Chondrocyte (in vitro differentiated cells): ENCODE measurements around the gene ENTPD3. TPM values are rescaled to one million over a fixed set of nuclear protein-coding genes. Genes with fewer than 3 reads are reported as not detected.

ENCODE experiments used
- DNase-seq: peaks from one replicate; pipeline ENCODE4 v3.0.0; 2021; ENCODE audit warnings: mixed read lengths, low spot score
- H3K27ac Mint-ChIP-seq: one replicate; pipeline ENCODE4 v1.8.0; 2021; ENCODE audit warnings: mild to moderate bottlenecking, moderate library complexity, mixed read lengths; ENCODE audit not compliant: unreplicated experiment
- H3K27me3 Mint-ChIP-seq: 2 replicates; pipeline ENCODE4 v1.8.0; 2021; ENCODE audit warnings: low read depth, mixed read lengths
- H3K36me3 Mint-ChIP-seq: 2 replicates; pipeline ENCODE4 v1.8.0; 2021; ENCODE audit warnings: low read depth, mixed read lengths
- H3K4me1 Mint-ChIP-seq: 2 replicates; pipeline ENCODE4 v1.8.0; 2021; ENCODE audit warnings: low read depth, mild to moderate bottlenecking, mixed read lengths
- H3K4me3 Mint-ChIP-seq: one replicate; pipeline ENCODE4 v1.8.0; 2021; ENCODE audit warnings: mild to moderate bottlenecking, moderate library complexity, mixed read lengths; ENCODE audit not compliant: unreplicated experiment
- H3K9me3 Mint-ChIP-seq: 2 replicates; pipeline ENCODE4 v1.8.0; 2021; ENCODE audit warnings: low read depth, mixed read lengths
- total RNA-seq: library from RNA; stranded (reverse); gene quantifications from 3 replicates; pipeline ENCODE4 v1.2.1, GENCODE V29; 2021
- TF ChIP-seq, protein P1 (sequence below): fragments of 200-600 bp; sonication (generic); IDR thresholded peaks from 2 replicates; pipeline ENCODE4 v1.5.0; 2021; ENCODE audit warnings: antibody characterized with exemption, mild to moderate bottlenecking, moderate library complexity

The ENTPD3 gene
- total RNA-seq, 1 donor from 2014 or later = 0.15 TPM

DNA sequence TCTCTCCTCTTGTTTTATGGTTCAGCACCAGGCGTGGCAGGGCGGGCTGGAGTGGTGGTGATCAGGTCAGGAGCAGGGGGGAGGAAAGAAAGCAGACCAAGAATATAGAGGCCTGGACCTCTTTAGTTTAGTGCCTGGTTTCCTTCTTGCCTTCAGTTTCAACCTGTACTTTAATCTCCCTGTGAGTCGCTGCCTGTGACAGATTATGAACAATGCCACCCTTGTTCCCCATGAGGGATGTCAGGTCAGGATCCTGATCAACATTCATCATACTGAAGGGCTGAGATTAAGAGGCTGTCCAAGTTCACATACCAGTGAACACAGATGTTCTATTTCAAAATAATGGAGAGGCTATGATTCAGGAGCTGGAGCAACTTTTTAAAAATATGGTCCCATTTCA lies 11.4 kb downstream of the ENTPD3 start:
- TF ChIP-seq, protein P1, sequence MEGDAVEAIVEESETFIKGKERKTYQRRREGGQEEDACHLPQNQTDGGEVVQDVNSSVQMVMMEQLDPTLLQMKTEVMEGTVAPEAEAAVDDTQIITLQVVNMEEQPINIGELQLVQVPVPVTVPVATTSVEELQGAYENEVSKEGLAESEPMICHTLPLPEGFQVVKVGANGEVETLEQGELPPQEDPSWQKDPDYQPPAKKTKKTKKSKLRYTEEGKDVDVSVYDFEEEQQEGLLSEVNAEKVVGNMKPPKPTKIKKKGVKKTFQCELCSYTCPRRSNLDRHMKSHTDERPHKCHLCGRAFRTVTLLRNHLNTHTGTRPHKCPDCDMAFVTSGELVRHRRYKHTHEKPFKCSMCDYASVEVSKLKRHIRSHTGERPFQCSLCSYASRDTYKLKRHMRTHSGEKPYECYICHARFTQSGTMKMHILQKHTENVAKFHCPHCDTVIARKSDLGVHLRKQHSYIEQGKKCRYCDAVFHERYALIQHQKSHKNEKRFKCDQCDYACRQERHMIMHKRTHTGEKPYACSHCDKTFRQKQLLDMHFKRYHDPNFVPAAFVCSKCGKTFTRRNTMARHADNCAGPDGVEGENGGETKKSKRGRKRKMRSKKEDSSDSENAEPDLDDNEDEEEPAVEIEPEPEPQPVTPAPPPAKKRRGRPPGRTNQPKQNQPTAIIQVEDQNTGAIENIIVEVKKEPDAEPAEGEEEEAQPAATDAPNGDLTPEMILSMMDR = no peak
- no peak for DNase-seq
- peaks cover 5% of the 10 kb centered on the region for H3K9me3 Mint-ChIP-seq
- H3K36me3 Mint-ChIP-seq = peaks cover 2% of the 10 kb centered on the region
- H3K4me1 Mint-ChIP-seq = no peaks in the 10 kb centered on the region
- peaks cover 3% of the 10 kb centered on the region for H3K27me3 Mint-ChIP-seq
- no peak overlapping the region for H3K27ac Mint-ChIP-seq
- no peak overlapping the region for H3K4me3 Mint-ChIP-seq

DNA sequence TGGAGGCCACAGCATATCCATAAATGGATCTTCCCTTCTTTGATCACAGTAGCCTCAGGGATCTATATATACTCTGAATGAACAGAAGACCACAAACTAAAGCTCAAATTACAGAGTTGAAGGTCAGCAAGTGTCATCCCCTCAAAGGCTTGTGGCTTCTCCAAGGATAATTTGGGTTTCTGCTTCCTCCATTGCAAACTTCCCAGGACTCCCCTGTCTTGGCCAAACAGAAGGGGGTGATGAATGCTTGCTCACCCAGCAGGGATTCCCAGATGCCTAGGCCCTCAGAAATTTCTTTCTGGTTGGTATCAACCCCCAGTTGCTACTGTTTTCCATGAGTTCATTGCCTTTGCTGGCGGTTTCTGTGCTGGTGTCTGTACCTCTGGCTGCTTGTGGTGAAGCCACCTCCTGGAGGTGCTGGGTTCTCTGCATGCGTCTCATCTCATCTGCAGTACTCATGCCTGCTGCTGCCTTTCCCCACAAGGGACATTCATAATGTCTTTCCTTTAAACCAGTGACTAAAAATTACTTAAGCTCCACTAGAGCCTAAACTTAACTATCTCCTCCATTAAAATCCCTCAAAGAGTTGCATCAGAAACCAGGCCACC lies 17.7 kb downstream of the ENTPD3 start:
- Mint-ChIP-seq H3K9me3 (no peaks in the 10 kb centered on the region), H3K27me3 (no peaks in the 10 kb centered on the region), H3K4me1 (no peaks in the 10 kb centered on the region), H3K36me3 (no peaks in the 10 kb centered on the region), H3K27ac (no peak overlapping the region), H3K4me3 (no peak overlapping the region)
- TF ChIP-seq, protein P1 = no peak
- no peak for DNase-seq

DNA sequence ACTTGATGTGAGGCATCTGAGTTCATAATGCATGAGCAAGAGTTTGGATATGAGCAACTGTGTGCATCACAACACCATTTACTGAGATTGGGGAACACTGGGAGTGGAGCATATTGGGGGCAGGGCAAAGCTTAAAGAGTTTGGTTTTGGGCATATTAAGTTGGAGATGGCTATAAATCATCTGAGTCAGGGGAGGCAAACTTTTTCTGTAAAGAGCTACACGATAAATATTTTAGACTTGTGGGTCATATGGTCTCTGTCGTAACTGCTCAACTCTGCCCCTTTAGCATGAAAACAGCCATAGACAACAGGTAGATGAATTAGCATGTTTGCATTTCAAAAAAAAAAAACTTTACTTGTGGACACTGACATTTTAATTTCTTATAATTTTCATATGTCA lies 20.0 kb downstream of the ENTPD3 start:
- H3K9me3 Mint-ChIP-seq = no peaks in the 10 kb centered on the region
- no peak for DNase-seq
- no peaks in the 10 kb centered on the region for H3K4me1 Mint-ChIP-seq
- no peak overlapping the region for H3K4me3 Mint-ChIP-seq
- no peak overlapping the region for H3K27ac Mint-ChIP-seq
- no peaks in the 10 kb centered on the region for H3K36me3 Mint-ChIP-seq
- TF ChIP-seq, protein P1 = no peak
- no peaks in the 10 kb centered on the region for H3K27me3 Mint-ChIP-seq

DNA sequence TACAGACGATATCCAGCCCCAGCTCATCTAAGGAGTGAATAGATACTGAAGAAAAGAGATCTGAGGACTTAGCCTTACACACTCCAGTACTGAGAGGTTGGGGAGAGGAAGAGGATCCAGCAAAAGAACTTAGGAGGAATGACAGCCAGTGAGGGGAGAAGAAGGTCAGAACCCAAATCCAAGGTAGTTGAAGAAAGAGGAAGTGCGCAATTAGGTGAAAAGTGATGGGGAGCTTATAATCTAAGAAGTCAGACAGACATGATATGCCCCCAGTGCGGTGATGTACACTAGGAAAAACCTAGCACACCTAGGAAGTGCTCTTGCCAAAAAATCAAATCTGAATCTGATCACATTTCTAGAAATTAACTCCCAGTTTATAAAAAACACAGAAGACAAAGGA lies 20.6 kb downstream of the ENTPD3 start:
- Mint-ChIP-seq H3K4me3 (no peak overlapping the region), H3K36me3 (no peaks in the 10 kb centered on the region), H3K27ac (no peak overlapping the region), H3K9me3 (no peaks in the 10 kb centered on the region), H3K27me3 (no peaks in the 10 kb centered on the region), H3K4me1 (no peaks in the 10 kb centered on the region)
- no peak for DNase-seq
- TF ChIP-seq, protein P1 = no peak

DNA sequence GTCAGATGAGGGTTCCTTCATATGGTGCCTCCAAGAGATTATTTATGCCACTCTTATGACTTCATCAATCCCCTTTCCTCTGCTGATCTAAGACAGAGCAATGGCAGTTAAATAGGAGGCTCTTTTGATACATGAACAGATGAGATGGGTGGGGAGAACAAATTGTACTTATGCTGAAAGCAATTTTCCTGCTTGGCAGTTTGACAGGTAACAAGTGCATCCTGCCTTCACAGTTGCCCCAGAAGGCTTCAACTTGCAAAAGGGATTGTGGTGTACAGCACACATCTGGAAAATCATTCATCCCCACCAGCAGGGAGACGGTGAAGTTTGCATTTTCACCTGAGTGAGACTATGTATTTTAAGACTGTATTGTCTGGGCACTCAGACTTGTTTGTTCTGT lies 27.3 kb downstream of the ENTPD3 start:
- TF ChIP-seq, protein P1 = no peak
- H3K27me3 Mint-ChIP-seq = peaks cover 18% of the 10 kb centered on the region
- H3K4me3 Mint-ChIP-seq = no peak overlapping the region
- DNase-seq = no peak
- H3K9me3 Mint-ChIP-seq = no peaks in the 10 kb centered on the region
- no peaks in the 10 kb centered on the region for H3K36me3 Mint-ChIP-seq
- no peaks in the 10 kb centered on the region for H3K4me1 Mint-ChIP-seq
- no peak overlapping the region for H3K27ac Mint-ChIP-seq
